ENCODE data around the gene NUBP2. TPM values are rescaled to one million over a fixed set of nuclear protein-coding genes. Genes with fewer than 3 reads are reported as not detected.
"Not testable (repeated sequence)": the region's sequence is repeated elsewhere in the genome, so short reads cannot be mapped to it uniquely, and the experiment has no call there.

The NUBP2 gene
- total RNA-seq, 1 donor from 2014 or later: 37.9 TPM

- intact Hi-C loops (cut with DNase I): no loop called here
- DNase-seq (ENCODE audit: missing footprints): no peak
- ATAC-seq: no peak
Measured at GRCh38 chr16:1791943-1792812, 9.4 kb downstream of the NUBP2 start.

GRCh38 chr16:1792836-1793577, 10.2 kb downstream of the NUBP2 start:
- intact Hi-C loops (cut with DNase I): no loop called here
- no peak for DNase-seq (ENCODE audit: missing footprints)
- no peak for ATAC-seq

GRCh38 chr16:1793578-1794220, 10.9 kb downstream of the NUBP2 start, which contains the start of gene IGFALS:
Gene IGFALS, minus strand, starts transcription at chr16:1793705. Its CDS starts 53 bp downstream, at chr16:1793652.
- ATAC-seq (no peak), DNase-seq (ENCODE audit: missing footprints) (no peak)
- intact Hi-C loops (cut with DNase I): no loop called here

GRCh38 chr16:1794221-1794871, 11.6 kb downstream of the NUBP2 start:
- no peak for ATAC-seq
- intact Hi-C loops (cut with DNase I): no loop called here

GRCh38 chr16:1794908-1795666, 12.3 kb downstream of the NUBP2 start:
- ATAC-seq (no peak), DNase-seq (ENCODE audit: missing footprints) (no peak)
- intact Hi-C loops (cut with DNase I): no loop called here

More at GRCh38 chr16:1794221-1794871, 11.6 kb downstream of the NUBP2 start:
- DNase-seq (ENCODE audit: missing footprints): no peak

- DNase-seq (ENCODE audit: missing footprints); ATAC-seq; intact Hi-C loops (cut with DNase I): not testable (repeated sequence)
Measured at GRCh38 chr16:1799263-1799662, 16.5 kb downstream of the NUBP2 start.

- intact Hi-C loops (cut with DNase I): no loop called here
- no peak for DNase-seq (ENCODE audit: missing footprints)
- ATAC-seq: no peak
Measured at GRCh38 chr16:1800701-1801100, 17.9 kb downstream of the NUBP2 start.

- ATAC-seq (no peak), DNase-seq (ENCODE audit: missing footprints) (no peak)
- intact Hi-C loops (cut with DNase I): no loop called here
Measured at GRCh38 chr16:1807626-1808025, 24.9 kb downstream of the NUBP2 start.

- ATAC-seq (no peak), DNase-seq (ENCODE audit: missing footprints) (no peak)
- intact Hi-C loops (cut with DNase I): no loop called here
Measured at GRCh38 chr16:1808691-1809090, 25.9 kb downstream of the NUBP2 start.

- DNase-seq (ENCODE audit: missing footprints) (no peak), ATAC-seq (no peak)
- intact Hi-C loops (cut with DNase I): no loop called here
Measured at GRCh38 chr16:1809281-1809801, 26.6 kb downstream of the NUBP2 start.

GRCh38 chr16:1810106-1810505, 27.3 kb downstream of the NUBP2 start:
- DNase-seq (ENCODE audit: missing footprints) (no peak), ATAC-seq (no peak)
- intact Hi-C loops (cut with DNase I): no loop called here

- ATAC-seq: no peak
- no peak for DNase-seq (ENCODE audit: missing footprints)
- intact Hi-C loops (cut with DNase I): no loop called here
Measured at GRCh38 chr16:1810536-1810935, 27.8 kb downstream of the NUBP2 start.

- DNase-seq (ENCODE audit: missing footprints): peak; percentile 87
- peak; percentile 94 for ATAC-seq
- intact Hi-C loops (cut with DNase I): no loop called here
Measured at GRCh38 chr16:1812732-1813163, 30.0 kb downstream of the NUBP2 start.

GRCh38 chr16:1815461-1815860, 32.7 kb downstream of the NUBP2 start:
- intact Hi-C loops (cut with DNase I): no loop called here
- ATAC-seq (no peak), DNase-seq (ENCODE audit: missing footprints) (no peak)

GRCh38 chr16:1816396-1817275, 33.9 kb downstream of the NUBP2 start:
- DNase-seq (ENCODE audit: missing footprints): no peak
- ATAC-seq: no peak
- intact Hi-C loops (cut with DNase I): no loop called here

- no peak for DNase-seq (ENCODE audit: missing footprints)
Measured at GRCh38 chr16:1817276-1817589, 34.5 kb downstream of the NUBP2 start.

GRCh38 chr16:1817716-1818115, 35.0 kb downstream of the NUBP2 start:
- ATAC-seq (no peak), DNase-seq (ENCODE audit: missing footprints) (no peak)
- intact Hi-C loops (cut with DNase I): no loop called here

More at GRCh38 chr16:1817276-1817589, 34.5 kb downstream of the NUBP2 start:
- intact Hi-C loops (cut with DNase I): no loop called here
- ATAC-seq: no peak

All from Right ventricle myocardium inferior (tissue), 1 donor.